Thyroid gland (tissue), 4 donors: ENCODE data around the gene RAB38.

Experiments used
- CTCF ChIP-seq, 6 experiments: fragments of 200-600 bp in 3 of 6; fragments of 450-650 bp in 3 of 6; sonication (generic) in 3 of 6; IDR thresholded peaks; one replicate each; pipeline ENCODE4 v1.5.1; 2016 to 2019; ENCODE audit warnings: antibody characterized with exemption in 6 of 6, mild to moderate bottlenecking in 2 of 6, inconsistent platforms in 1 of 6, moderate library complexity in 1 of 6
- POLR2A ChIP-seq, 2 donors: fragments of 450-650 bp; IDR thresholded peaks; one replicate each; pipeline ENCODE4 v1.6.1; 2017; ENCODE audit warnings: antibody characterized with exemption in 2 of 2, mild to moderate bottlenecking in 2 of 2, moderate library complexity in 1 of 2

DNA sequence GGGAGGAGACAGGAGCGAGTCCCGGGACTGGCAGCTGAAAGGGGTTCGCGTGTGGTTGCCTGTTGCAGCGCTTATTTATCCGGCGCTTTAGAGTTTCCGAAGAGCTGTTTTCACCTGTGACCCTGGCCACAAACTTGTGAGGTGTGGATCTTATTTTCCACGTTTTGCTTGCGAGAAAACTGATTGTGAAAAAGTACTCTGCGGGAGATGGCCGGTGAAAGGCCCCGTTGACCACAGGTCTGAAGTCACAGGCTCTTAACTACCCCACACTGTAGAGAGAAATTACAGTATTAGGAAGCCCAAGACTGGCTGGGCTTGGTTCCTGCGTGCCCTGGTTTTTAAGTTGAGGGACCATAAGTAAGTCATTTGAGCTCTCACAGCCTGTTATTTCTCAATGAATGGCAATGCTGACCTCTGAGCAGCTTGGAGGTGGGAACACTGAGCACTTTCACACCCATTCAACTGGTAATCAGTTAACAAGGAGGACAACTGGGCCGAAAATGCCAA, 379 bp upstream of the RAB38 start:
- no peak for TF ChIP-seq CTCF (IDR thresholded peaks at IDR 0.05)
- TF ChIP-seq POLR2A (IDR thresholded peaks at IDR 0.05): no peak
